Activated effector memory CD4-positive, alpha-beta T cell treated with Interleukin-2 at 50 U/mL for 16 hours (primary cell): ENCODE results near the gene GORASP2.
"Not testable (repeated sequence)": the region's sequence is repeated elsewhere in the genome, so short reads cannot be mapped to it uniquely, and the experiment has no call there.

Experiments
- DNase-seq: peaks from one replicate; pipeline ENCODE4 v3.0.0-alpha.2; 2020

The GORASP2 gene

DNA sequence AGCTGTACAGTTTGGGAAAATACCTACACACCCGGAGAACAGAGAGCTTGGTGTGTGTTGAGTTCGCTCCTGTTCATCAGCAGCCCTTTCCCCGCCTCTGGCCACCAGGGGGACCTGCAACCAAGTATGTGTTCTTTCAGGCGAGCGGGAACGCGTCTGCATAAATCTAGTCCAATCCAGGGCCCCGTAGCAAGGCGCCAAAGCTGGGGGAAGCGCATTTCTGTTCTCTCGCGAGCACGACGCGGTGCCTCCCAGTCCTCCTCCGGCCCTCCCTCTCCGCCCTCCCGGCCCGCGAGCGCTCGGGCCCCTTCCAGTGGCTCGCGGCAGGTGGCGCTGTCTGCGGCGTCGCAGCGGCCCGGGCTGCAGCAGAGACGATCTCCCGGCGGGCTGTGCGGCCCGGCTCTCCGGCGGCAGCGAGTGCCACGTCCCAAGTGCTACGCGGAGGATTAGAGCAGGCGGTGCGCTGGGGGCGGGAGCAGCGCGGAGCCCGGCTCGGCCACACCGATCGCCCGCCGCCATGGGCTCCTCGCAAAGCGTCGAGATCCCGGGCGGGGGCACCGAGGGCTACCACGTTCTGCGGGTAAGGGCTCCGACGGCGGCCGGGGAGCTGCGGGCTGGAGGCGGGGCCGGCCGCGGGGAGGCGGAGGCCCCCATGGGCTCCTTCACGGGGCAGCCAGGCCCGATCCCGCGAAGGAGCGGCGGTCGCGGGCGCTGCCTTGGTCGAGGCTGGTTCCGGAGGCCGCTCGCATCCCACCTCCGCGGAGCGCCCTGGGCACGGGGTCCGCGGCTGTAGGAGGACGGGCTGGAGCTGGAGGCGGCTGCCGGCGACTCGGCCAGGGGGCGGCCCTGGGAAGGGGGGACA is at the start of gene GORASP2:
GORASP2 (plus strand) TSS at position 430 of the 862 bp plus-strand sequence; CDS start at position 518, 88 bp downstream.
- peak; percentile 96 for DNase-seq

DNA sequence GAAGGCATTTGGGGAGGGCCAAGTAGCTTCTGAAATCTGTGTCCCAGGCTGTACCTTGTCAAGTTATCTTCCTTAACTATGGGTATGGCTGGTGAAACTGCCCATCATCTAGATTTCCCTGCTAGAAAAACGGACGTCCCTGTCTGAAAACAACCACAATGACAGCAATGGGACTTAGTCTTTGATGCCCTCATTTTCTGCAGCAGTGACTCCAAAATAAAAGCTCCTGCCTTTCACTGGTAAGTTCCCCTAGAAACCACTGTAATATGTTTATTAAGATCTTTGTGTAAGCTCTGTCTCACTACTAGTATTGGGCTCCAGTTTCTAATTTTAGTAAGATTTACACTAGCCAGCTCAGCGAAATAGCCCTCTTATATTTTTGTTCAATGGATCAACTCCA is 47.2 kb upstream of the GORASP2 start:
- DNase-seq: no peak

DNA sequence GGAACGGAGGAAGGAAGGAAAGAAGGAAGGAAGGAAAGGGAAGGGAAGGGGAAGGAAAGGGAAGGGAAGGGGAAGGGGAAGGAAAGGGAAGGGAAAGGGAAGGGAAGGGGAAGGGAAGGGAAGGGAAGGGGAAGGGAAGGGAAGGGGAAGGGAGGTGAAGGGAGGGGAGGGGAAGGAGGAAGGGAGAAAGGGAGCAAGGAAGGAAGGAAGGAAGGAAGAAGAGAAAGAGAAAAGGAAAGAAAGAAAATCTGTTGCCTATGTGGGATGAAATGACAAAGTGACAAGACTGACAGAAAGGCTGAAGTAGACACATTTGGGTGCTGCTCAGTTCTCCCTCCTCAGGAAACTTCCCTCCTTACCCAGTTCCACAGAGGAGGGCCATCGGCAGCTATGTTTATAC is 46.3 kb upstream of the GORASP2 start:
- DNase-seq: no peak

DNA sequence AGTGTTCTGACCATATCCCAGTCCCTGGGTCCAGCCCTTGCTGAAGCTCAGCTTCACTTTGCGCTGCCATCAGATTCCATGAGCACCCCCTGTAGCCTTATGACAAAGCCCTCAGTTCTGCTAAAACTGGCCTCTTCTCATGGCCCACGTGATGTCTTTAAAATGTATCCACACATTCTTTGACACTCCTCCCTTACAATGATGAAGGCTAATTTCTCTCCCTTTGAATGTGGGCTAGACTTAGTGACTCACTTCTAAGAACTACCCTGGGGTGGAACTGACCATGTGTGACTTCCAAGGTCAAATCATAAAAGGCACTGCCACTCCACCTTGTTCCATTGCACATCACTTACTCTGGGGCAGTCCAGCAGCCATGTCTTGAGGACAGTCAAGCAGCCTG is 45.4 kb upstream of the GORASP2 start:
- no peak for DNase-seq

DNA sequence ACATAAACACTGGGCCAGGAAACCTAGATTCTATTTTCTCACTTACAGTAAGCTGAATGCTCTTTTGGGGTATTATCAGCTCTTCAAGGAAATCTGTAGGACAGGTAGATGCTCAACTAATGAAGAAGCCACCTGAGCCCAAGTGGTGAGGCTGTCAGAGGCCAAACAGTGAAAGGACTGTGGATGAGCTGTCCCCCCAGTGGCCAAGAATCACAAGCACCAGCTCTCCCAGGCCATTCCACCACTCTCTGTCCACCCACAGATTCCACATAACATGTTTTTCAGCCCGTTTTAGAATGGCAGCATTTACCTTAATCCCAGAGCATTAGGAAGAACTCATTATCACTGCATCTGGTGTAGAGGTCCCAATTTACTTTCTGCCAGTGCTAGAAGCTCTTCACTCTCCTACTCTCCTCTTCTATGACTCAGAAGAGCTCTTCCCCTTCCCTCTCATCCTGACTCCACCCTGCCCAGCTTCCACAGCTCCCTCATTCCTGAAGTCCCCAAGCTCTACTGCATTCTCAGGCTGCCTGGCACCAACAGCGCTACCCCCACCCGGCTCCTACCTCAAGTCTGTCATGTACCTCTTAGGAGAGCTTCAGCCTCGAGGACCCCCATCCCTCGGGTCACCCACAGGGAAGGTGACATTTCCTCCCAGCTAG is 43.8 kb upstream of the GORASP2 start:
- DNase-seq: no peak

DNA sequence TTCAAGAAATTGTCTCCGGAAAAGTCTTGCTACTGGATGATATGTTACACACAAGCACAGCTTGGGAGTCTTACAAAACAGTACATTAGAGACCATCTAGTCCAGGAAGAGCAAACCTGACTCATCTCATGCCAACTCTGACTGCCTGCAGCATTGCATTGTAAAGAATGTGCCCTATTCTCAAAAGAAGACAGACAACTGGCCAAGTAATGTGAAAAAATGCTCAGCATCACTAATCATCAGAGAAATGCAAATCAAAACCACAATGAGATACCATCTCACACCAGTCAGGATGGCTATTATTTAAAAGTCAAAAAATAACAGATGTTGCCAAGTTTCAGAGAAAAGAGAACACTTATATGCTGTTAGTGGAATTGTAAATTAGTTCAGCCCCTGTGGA is 42.7 kb upstream of the GORASP2 start:
- no peak for DNase-seq

DNA sequence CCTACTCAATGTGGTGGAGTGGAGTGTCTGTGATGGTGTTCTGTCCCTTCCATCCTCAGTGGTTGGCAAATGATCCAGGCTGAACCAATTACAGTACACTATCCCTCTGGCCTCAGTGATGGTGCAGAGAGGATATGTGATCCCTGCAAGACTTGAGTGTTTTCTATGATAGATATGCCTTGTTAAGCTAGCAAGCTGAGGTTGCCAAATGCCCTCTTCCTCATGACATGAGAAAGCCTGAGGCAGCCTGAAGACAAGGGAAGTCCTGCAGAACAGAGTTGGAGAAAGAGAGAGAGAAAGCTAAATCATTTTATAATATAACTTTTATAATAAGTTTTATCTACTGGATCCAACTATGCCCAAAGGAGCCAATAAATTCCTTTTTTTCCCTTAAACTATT is 41.6 kb upstream of the GORASP2 start:
- DNase-seq: no peak

DNA sequence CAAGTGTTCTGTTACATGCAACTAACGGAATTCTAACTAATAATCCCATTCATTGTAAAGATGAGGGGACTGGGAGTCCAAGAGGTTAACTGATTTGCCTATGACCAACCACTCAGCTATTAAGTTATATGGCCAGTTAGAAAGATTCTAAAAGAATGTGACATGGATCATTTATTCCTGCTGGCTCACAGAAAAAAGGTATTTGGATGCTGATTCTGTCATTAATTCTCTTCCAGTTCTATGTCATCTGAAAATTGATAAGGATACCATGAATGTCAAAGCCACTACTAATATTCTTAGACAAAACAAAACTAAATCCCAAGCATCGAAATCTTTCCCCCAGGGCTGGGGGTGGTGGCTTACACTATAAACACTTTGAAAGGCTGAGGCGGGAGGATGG is 41.2 kb upstream of the GORASP2 start:
- DNase-seq: no peak

DNA sequence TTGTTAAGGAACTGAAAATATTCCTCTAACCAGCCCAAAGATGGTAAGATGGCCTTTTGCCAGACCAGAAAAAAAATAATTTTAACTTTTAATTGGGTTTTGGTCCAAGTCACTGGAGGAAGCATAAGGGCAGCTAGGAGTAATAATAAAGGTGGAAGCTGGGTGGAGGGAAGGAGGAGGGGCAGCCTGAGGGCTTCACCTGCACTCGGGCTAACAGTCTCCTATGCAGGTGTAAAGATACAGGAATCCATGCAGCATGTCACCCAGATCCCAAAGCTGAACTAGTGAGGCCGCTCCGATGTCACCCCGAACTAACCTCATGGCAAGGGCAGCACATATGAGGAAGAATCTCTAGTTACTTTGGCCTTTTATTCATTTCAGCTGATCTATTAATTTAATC is 37.2 kb upstream of the GORASP2 start:
- DNase-seq: no peak

DNA sequence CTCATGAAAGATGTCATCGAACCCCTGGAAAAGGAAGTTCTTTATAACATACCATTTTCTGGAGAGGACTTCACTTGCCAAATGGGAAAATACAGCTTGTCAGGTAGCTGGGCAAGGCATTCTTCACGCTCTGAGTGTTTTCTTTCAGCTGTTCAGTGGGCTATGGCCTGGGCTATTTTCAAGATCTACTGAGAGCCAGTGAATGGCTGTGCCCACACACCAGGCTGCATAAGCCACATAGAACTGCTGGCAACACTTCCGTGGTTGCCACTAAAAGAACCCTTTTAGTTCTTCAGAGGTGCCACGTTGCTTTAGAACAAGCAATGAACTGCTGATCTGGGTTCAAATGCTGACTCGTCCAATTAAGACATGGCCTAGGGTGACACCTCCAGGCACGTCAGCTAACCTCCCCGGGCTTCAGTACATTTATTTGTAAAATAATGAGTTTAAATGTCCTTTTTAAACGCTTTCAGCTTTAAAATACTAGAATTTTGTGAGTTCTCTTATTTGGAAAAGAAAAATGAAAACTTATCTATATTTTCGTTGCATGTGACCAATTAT is 36.6 kb upstream of the GORASP2 start:
- no peak for DNase-seq

DNA sequence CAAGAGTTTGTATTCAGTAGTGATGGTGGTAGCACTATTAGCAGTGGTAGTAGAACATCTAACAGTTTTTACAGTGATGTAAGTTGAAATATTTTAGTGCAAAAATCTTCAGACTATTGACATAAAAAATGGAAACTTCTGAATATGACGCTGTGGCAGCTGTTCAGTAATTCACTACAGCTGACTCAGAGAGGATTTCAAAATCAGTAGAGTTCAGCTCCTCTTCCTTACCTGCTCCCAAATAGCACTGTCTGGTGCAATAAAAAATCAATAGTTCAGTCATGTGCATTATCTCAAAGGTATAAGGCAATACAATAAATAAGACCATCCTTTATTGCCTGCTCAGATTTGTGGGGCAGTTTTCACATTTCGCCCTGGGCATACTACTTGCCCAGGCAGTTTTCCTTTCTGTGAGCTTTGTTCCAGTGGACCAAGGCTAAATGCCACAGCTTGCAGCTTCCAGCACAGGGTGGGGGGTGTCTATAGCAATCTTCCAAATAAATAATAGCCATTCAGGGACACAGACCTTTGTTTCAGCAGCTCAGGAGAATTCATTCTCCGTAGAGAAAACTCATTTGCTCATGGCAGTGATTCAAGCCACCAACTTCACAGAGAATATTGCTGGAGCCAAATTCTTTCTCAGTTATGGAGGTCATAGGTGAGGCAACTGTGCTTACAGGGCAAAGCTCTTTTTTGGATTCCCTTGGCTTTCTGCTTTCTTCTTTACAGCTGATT is 33.9 kb upstream of the GORASP2 start:
- no peak for DNase-seq

DNA sequence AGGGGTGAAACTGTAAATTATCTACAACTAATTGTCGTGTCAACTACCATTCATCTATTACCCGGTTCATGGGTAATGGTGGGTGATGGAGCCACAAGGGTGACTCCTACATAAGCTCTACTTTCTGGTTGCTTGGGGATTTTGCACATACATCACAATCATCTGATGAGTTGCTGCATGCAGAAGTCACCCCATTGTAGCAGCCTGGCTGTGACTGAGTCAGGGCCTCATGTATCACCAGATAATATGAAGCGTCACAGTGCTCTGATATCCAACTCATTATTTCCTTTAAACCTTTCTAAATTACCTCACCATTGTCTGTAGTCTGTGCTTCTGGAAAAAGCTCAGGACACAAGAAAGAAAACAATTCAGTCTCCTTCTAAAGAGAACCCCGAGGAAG is 32.4 kb upstream of the GORASP2 start:
- DNase-seq: no peak

DNA sequence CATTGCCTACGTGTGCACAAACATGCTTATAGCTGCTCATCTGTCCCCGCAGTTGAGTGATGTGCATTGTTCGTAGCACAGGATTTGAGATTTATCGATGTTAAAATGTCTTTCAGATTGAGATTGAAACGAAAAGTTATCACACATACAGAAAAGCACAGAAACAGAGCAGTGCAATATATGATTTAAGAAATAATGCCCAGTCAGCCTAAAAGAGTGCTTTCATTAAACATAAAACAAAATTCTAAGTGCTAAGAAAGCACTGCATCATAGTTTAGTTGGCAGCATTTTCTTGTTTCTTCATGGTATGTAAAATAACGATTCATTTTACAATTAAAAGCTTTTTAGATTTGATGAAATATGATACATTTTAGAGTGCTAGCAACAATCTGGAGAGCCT is 31.9 kb upstream of the GORASP2 start:
- DNase-seq: no peak

DNA sequence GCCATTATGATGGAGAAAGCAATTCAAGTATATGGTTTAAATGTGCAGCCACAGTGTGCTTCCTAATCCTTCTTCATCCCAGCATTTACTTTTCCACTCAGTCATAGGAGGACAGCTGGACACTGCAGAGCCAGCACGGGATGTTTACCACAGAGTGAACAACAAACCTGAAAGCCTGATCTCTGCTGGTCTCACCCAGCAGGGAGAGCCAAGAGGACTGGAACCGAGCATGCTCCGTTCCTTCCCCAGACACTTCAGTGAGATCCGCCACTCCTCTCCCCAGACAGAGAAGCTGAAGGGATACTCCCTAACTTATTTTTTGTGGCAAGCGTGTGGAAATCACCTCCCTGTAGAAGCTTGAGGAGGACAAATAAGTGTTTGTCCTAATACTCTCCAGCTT is 23.2 kb upstream of the GORASP2 start:
- no peak for DNase-seq

DNA sequence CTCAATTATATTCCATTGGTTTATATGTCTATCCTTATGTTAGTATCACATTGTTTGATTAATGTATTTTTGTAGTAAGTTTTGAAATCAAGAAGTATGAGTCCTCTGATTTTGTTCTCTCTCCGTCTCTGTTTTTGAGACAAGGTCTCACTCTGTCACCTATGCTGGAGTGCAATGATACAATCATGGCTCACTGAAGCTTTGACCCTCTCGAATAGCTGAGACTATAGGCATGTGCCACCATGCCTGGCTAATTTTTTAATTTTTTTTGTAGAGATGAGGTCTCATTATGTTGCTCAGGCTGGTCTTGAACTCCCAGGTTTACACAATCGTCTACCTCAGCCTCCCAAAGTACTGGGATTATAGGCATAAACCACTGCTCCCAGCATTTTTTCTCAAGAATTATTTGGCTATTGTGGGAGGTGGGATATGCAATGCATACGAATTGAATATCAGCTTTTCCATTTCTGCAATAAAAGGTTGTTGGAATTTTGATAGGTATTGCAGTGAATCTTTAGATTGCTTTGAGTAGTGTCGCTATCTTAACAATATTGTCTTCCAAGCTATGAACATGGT is 17.7 kb upstream of the GORASP2 start:
- DNase-seq: no peak

DNA sequence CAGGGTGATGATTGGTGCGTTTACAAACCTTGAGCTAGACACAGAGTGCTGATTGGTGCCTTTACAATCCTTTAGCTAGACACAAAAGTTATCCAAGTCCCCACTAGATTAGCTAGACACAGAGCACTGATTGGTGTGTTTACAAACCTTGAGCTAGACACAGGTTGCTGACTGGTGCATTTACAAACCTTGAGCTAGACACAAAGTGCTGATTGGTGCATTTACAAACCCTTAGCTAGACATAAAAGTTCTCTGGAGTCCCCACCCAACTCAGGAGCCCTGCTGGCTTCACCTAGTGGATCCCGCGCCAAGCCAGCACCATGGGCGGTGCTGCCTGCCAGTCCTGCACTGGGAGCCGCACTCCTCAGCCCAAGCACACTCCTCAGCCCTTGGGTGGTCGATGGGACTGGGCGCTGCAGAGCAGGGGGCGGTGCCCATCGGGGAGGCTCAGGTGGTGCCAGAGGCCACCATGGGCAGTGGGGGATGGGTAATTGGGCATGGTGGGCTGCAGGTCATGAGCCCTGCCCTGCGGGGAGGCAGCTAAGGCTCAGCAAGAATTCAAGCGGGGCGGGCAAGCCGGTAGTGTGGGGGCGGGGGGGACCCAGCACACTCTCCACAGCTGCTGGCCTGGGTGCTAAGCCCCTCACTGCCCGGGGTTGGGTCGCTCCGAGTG is 13.9 kb upstream of the GORASP2 start:
- DNase-seq: not testable (repeated sequence)

DNA sequence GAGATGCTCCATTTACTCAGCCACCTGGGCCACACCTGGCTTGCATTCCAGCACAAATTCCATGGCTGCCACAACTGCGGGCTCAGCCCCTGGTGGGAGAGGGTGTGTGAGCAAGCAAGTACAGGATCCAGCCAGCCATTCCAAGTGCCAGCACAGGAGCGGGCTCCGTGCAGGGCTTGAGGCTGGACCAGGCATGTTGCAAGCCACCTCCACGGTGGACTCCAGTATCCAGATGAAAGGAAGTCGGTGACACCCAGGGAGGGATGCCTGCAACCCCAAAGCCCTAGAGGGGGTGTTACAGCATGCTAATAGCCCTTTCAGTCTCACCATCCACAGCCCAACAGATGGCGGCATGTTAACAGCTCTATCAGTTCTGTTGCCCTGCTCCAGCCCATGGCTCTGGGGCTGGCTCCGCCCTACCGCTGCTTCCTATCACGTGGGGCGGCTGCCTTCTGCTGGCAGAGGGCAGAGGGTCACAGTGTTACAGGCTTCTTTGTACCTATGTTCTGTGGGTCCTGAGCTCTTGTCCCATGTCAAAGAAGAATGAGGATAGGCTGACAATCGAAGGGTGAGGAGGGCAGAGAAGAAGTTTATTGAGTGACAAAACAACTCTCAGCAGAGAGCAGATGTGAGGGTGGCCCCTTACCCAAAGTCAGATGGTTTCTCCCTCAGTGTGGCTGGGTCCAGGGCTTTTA is 11.7 kb upstream of the GORASP2 start:
- DNase-seq: no peak

DNA sequence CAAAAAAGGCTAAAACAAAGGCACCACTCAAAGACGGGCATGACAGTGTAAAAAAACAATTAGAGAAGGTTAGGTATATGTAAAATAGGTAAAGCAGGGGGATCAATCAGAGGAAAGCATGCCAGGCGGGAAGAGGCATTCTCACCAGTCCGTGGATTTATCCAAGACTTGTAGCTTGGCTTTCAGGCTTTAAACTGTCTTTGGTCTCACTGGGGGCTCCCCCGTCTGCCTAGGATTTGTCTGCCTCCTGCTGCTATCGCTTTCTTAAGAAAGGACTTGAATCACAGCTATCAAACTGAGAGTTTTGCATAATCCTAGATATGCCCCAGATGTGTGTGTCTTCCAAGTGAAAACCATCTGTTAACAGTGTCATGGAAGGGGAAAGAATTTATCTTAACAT is 11.1 kb upstream of the GORASP2 start:
- DNase-seq: no peak

DNA sequence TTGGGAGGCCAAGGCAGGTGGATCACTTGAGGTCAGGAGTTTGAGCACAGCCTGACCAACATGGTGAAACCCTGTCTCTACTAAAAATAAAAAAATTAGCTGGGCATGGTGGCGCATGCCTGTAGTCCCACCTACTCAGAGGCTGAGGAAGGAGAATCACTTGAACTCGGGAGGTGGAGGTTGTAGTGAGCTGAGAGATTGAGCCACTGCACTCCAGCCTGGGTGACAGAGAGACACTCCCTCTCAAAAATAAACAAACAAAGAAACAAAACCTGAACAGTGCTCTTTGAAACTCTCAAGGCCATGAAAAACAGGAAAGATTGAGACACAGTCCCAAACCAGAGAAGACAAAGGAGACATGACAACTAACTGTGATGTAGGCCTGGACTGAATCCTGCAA is 7.2 kb upstream of the GORASP2 start:
- DNase-seq: not testable (repeated sequence)

DNA sequence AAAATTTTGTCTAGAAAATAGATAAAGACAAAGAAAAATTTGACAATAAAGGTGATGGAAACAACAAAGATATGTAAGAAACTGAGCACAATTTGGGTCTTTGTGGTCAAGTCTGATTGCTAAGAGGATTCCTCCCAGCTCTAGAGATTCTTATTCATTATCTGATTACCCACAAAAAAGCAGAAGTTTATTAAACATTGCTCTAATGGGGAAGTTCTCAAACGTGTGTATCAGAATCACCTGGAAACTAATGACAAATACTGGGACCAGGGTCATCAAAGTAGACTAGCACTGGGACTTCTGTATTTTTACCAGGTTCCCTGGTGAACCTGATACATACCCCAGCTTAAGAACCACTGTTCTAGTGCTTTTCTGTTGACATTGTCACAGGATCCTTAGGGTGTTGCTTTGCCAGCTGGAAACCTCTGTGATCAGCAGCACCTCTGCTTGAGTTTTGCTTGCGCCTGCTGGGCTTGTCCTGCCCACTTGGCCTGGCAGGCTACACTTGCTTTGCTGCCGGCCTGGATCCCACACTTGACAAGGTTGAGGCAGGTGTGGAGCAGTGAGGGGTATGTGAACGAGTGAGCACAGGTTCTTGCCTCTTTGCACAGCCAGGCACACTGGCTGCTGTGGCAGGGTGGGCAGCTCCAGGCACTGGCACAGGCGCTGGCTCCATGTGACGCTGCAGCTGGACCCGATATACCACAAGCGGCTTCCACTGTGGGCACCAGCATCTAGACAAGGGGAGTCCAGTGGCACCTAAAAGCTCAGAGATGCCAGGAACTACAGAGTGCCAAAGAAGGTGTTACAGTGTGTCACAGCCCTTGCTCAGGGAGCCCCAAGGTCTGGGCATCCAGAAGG is 6.2 kb upstream of the GORASP2 start:
- no peak for DNase-seq

DNA sequence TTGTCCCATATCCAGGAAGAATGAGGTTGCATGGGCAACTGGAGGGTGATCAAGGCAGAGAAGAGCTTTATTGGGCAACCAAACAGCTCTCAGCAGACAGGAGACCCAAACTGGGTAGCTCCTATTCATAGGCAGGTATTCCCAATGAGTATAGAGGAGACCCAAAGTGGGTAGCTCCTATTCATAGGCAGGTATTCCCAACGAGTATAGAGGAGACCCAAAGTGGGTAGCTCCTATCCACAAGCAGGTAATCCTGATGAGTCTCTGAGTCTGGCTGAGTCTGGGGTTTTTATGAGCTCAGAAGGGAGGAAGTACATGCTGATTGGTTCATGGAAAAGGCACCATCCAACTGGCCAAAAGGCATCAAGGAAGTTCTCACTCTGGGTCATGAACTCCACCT is 5.3 kb upstream of the GORASP2 start:
- no peak for DNase-seq
